GM12801 (cell line): ENCODE results near the gene GRK6.

ENCODE experiments used
- CTCF ChIP-seq: IDR thresholded peaks from one replicate; pipeline ENCODE4 v1.5.1; 2011; ENCODE audit warnings: control low read depth; ENCODE audit not compliant: insufficient read length; ENCODE audit errors: extremely low read depth

The GRK6 gene

GRCh38 chr5:177426566-177427210, at the start of gene GRK6:
GRK6 (plus strand) TSS chr5:177426676; CDS start chr5:177426846, 170 bp downstream.
- no peak for TF ChIP-seq CTCF

- no peak for TF ChIP-seq CTCF
These were observed 48.4 kb upstream of the GRK6 start for GRCh38 chr5:177377851-177378776.

- no peak for TF ChIP-seq CTCF
These were observed 47.3 kb upstream of the GRK6 start for GRCh38 chr5:177378884-177379883.

GRCh38 chr5:177380805-177381126, 45.7 kb upstream of the GRK6 start:
- no peak for TF ChIP-seq CTCF

- no peak for TF ChIP-seq CTCF
These were observed 44.0 kb upstream of the GRK6 start for GRCh38 chr5:177382423-177383029.

GRCh38 chr5:177383181-177383580, 43.3 kb upstream of the GRK6 start:
- no peak for TF ChIP-seq CTCF
